NCI-H748 (cell line): ENCODE data around the gene PACSIN1.

Experiments
- DNase-seq: peaks from one replicate; lab custom pipeline; 2025; ENCODE audit not compliant: unreplicated experiment; lab: John Stamatoyannopoulos, UW

The PACSIN1 gene, protein sequence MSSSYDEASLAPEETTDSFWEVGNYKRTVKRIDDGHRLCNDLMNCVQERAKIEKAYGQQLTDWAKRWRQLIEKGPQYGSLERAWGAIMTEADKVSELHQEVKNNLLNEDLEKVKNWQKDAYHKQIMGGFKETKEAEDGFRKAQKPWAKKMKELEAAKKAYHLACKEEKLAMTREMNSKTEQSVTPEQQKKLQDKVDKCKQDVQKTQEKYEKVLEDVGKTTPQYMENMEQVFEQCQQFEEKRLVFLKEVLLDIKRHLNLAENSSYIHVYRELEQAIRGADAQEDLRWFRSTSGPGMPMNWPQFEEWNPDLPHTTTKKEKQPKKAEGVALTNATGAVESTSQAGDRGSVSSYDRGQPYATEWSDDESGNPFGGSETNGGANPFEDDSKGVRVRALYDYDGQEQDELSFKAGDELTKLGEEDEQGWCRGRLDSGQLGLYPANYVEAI

DNA sequence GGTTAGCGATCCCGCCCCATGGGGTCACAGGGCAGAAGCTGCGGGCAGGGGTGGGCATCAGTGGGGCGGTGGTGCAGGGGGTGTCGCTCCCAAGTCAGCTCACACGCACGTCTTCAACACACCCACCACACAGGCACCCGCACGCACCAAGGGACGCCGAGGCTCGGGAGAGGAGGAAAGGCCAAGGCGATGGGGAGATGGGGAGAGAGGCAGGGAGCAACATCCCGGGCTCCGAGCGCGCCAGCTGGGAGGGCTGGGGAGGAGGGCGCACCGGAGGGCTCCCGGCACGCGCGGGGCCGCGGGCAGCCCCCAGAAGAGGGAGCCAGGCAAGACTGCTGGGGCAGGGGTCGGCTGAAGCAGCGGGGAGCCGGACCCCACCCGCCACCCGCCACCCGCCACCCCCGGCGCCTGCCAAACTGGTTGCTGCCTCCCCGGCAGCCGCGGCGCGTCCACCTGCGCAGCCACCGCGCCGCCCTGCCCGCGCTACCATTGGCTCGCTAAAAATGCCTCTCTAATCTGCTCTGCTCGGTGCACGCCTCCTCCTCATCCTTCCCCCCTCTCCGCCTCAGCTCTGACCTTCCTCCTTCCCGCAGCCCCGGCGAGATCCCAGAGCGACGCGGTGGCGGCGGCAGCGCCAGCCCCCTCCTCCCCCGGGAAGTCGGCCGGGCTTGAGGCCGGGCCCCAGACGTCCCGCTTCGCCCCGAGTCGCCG, at the start of gene PACSIN1:
TSS of gene PACSIN1 (plus strand) at position 546 of the 711 bp plus-strand sequence. CDS start 60,230 bp downstream, outside the sequence.
- DNase-seq = peak; percentile 79

DNA sequence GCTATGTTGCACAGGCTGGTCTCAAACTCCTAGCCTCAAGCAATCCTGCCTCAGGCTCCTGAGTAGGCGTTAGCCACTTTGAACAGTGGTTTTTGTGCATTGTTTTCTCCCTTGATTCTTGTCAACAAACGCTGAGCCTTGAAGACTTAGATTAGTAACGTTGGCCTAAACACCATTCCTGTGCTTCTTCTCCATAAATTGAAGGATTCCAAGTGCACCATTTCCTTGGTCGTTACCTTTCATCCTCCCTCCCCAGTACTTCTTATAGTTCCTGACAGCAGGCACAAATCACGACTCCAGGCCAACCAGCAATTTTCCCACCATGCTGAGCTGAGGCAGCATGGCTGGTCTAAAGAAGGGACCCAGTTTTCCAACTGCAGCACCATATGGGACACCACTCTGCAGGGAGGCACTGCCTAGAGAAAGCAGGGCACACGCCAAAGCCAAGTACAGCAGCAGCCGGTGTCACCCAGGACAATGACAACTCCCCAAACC, 49.0 kb upstream of the PACSIN1 start:
- no peak for DNase-seq

DNA sequence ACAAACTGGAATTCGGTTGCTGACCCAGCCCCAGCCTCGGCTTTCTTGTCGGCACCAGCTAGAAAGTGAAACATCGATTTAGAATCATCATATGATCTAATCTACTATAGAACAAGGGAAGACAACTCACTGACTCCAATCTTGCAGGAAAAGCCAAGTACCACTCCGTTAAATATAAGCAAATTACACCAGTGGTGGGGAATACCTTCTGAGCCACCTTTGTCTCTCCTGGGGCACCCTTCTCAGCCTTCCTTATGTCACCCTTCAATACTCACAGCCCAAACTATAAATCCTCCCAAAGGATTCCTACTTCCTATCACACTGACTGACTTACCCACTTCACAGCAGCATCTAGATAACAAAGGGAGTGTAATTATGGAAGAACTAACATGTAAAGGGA, 47.5 kb upstream of the PACSIN1 start:
- DNase-seq = no peak

DNA sequence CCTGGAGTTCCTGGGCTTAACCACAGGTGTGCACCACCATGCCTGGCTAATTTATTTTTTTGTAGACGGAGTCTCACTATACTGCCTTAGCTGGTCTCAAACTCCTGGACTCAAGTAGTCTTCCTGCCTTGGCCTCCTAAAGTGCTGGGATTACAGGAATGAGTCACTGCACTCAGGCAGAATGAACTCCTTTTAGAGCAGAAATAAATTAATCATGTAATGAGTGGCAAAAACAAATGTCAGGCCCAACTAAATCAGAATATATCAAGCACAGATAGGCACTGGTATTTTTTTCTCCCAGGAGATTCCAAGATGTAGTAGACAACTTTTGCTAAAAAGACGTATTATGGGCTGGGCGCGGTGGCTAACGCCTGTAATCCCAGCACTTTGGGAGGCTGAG, 42.6 kb upstream of the PACSIN1 start:
- no peak for DNase-seq

DNA sequence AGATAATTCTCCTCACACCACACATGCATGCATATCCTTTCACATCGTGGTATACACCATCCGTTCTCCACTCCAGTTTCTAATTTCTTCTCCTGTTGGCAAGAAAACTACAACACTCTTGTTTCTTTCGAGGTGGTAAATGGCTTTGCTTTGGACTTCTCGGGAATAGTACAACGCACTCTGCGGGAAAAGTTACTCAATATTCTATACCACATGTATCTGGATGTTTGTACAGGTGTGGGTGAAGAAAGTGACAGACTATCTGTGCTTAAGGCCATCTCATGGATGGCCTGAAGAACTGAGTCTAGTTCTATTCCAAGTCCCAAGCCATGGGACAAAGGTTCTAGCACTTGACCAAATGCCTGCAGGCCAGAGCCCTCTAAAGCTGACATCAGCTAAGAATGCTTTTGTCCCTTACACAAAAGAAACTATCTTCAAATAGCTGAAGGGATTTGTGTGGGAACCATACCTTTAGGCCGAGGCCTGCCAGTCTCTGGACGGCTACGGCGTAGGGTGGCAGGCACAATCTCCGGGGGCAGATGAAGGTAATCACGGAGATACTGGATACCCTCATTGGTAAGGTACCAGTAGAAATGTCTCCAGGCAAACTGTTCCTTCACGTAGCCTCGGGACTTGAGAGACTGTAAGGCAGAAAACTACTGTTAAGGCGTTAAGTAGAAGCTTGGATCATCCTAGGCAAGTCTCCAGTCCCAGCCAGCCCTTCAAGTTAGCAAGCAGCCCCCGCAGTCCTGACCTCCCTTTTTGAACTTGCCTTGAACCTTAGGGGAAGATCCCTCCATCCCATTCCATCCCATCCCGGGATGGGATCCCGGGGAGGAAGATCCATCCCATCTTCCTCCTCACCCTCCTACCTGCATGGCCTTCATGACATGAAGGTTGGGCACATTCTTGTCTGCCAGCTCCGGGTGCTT, 41.4 kb upstream of the PACSIN1 start:
- DNase-seq = no peak

DNA sequence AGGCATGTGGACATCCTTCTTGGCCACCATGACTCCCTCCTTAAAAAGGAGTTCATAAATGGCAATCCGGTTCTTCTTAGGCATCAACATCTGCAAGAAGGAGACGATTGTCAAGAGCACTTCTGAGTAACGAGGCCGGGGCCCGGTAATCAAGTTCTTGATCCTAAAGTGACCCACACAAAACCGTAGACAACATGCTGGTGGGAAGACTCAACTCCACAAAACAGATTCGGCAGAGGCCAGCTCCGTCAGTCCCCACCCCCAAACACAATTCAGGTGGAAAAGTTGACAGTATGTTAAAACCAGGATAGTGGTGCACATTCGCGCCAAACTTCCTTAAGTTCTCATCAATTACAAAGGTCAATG, 40.8 kb upstream of the PACSIN1 start:
- DNase-seq = no peak

DNA sequence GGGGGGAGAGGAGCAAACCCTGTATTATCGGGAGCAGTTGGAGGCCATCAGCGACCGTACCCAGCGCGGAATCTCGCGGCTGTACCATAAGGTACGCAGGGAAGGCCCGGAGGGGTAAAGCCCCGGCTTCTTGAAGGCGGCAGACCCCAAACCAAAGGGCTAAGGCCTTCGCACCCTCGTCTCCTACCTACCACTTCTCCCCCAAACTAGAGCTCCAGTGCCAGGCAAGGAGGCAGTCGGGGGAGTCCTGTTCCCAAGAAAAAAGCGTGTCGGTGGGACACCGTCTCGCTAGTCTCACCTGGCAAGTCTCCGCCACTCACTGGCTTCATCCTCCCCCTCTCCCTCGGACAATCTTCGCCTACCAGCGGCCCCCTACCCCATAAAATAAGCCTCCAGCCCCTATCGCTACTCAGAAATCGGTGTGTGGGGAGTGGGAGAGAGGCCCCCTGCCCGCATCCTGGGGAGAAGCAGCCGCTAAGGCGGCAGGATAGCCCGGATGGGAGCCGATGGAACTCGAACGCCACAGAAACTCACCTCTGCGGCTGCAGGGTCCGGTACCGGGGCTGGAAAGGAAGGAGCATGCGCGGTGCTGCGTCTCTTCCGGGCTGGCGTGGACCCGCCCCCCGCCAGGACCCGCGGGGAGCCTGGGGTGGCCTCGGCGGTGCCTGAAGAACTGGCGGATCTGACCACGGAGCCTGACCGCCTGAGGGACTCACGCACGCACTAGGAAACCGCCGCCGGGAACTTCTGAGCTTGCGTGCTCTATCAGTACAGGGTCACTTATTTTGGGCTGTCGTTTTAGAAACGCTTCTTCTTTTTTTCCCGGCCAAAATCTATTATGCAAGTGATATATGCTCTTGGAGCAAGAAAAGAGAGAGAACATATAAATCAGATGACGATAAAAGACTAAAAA, 40.1 kb upstream of the PACSIN1 start, which contains the start of gene RPS10:
TSS of gene RPS10 (minus strand) at position 572 of the 913 bp plus-strand sequence. CDS start 848 bp downstream, outside the sequence.
- DNase-seq = peak; percentile 96

DNA sequence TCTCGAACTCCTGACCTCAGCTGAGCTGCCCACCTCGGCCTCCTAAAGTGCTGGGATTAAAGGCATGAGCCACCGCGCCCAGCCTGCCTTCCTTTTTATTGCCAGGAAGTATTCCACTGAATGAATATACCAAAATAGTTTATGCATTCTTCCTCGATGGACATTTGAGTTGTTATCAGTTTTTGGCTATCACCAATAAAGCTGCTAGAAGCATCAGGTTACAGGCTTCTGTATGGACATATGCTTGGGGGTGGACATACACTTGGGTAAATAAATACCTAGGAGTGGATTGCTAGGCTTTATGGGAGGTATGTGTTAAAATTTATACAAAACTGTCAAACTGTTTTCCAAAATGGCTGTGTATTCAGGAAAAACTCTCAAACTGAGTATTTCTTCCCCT, 30.0 kb upstream of the PACSIN1 start:
- DNase-seq = no peak

DNA sequence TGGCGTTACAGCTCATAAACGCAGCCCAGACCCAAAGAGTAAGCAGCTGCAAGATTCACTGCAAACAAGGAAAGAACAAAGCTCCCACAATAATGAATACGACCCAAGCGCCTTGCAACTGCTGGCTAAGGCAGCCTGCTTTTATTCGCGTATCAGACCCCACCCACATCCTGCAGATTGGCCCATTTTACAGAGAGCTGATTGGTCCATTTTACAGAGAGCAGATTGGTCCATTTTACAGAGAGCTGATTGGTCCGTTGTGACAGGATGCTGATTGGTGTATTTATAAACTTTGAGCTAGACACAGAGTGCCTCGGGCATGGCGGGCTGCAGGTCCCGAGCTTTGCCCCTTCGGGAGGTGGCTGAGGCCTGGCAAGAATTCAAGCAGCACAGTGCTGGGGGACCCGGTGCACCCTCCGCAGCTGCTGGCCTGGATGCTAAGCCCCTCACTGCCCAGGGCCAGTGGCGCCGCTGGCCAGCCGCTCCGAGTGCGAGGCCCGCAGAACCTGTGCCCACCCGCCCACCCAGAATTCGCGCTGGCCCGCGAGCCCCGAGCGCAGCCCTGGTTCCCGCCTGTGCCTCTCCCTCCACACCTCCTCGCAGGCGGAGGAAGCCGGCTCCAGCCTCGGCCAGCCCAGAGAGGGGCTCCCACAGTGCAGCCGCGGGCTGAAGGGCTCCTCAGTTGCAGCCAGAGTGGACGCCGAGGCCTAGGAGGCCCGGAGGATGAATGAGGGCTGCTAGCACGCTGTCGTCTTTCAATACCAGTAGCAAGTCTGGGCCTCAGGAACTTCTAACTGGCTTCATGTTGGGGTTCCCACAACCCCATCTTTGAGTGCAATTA, 28.9 kb upstream of the PACSIN1 start:
- DNase-seq = peak; percentile 33

DNA sequence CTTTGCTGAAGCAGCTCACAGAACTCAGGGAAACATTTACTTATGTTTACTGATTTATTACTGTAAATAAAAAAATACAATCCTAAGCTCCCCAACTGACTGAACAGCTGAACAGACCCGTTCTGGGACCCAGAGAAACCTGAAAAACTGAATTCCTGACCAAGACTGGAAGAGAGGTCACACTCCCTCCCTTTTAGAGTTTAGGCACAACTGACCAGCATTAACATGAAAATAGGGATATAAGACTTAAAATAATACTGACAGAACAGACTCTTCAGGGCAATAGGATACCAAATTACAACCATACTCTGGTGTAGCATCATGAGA, 28.3 kb upstream of the PACSIN1 start:
- DNase-seq = no peak

DNA sequence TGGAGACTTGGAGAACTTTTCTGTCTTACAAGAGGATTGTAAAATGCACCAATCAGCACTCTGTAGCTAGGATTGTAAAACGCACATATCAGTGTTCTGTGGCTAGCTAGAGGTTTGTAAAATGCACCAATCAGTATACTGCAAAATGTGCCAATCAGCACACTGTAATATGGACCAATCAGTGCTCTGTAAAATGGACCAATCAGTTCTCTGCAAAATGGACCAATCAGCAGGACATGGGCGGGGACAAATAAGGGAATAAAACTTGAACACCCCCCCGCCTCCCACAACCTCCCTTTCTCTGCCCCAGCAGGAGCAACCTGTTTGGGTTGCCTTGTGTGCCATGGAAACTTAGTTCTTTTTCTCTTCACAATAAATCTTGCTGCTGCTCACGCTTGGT, 27.2 kb upstream of the PACSIN1 start:
- no peak for DNase-seq

DNA sequence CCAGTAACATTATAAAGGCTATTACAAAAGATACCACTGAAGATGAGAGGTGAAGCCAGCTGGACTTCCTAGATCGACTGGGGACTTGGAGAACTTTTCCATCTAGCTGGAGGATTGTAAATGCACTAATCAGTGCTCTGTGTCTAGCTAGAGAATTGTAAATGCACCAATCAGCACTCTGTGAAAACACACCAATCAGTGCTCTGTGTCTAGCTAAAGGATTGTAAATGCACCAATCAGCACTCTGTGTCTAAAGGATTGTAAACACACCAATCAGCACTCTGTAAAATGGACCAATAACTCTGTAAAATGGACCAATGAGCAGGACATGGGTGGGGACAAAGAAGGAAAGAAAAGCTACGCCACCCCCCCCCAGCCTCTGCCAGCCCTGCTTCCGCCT, 26.4 kb upstream of the PACSIN1 start:
- DNase-seq = no peak

DNA sequence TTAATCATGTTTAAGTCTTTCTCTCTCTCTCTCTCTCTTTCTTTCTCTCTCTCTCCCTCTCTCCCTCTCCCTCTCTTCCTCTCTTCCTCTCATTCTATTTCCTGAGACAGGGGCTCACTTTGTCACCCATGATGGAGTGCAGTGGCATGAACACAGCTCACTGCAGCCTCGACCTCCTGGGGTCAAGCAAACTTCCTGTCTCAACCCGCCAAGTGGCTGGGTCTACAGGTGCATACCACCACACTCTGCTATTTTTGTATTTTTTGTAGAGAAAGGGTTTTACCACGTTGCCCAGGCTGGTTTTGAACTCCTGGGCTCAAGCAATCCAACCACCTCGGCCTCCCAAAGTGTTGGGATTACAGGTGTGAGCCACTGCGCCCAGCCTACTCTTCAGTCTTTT, 24.4 kb upstream of the PACSIN1 start:
- no peak for DNase-seq

DNA sequence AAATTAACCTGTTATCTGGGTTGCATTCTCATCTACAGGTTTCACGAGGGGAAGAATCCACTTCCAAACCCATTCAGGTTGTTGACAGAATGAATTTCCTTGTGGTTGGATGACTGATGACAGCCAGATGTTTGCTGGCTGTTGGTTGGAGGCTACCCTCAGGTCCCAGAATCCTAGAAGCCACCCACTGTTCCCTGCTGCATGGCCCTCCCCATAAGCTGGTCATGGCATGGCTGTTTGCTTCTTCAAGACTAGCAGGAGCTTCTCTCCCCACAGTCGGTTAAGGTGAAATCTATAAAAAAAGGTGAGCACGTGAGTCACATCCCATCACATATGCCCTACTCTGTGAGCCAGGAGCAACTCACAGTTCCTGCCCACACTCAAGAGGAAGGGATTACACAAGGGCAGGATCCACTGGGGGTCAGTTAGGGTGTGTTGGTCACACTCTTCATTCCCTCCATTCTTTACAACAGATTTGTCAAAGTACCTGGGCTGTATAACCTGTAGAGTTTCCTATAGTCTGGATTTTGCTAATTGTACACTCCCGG, 20.5 kb upstream of the PACSIN1 start:
- no peak for DNase-seq

DNA sequence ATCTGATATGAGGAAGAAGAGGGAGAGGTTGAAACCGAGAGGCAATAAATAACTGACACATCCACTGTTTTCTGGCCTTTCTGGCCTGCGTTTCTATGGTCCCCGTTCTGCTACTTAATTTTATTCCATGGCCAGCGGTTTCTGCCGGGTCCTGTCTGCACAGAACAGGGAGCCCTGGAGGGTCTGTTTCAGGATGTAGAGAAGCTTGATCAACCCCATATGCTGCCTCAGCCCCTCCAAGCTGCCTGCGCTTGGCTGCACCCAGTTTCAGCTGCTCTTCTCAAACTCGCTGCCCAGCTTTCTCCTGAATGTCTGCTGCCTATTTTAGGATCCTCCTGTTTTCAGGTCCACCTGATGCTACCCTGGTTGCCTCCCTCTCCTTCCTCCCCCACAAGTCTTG, 18.5 kb upstream of the PACSIN1 start:
- no peak for DNase-seq

DNA sequence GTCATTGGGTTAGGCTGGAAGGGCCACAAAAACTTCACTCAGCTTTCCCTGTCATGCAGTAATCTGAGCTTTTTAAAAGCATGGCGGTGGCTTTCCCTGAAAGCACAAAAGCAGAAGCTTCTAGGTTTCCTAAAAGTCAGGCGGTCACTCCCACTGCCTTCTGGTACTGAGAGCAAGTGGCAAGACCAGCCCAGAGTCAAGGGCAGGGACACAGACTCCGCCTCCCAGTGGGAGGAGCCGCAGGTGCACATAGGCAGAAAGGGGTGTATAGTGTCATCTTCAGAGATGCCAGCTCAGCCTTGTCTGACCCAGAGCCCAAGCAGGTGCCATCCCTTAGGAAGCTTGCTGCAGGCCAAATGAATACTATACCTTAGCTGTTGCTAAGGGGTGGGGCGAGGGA, 18.0 kb upstream of the PACSIN1 start:
- DNase-seq = peak; percentile 36

DNA sequence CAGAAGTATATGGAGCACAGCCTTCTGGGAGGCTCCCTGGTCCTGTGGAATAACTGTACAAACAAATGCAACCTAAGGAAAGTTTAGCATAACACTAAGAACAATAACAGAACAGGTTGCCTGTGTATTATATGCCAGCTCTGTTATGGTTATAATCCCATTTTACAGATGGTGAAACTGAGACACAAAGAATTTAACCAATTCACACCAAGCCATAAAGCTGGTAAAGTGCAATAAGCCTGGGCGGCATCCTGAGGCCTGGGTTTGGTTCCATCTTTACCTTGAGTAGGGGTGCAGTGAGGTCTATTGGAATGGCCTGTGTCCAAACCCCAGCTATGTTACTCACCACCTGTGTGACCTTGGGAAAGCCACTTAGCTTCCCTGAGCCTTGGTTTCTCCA, 14.7 kb upstream of the PACSIN1 start:
- no peak for DNase-seq

DNA sequence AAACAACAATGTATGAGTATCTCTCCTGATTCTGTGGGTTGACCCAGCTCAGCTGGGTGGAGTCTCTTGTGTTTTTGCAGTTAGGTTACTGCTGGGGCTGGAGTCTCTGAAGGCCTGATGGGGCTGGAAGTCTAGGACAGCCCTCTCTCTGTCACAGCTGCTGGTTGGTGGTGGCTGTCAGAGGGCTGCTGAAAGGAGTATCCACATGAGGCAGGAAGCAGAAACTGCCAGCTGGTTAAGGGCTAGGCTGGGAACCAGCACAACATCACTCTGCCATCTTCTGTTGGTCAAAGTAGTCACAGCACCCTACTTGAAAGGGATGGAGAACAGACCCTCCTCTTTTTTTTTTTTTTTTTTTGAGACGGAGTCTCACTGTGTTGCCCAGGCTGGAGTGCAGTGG, 10.0 kb upstream of the PACSIN1 start:
- DNase-seq = no peak

DNA sequence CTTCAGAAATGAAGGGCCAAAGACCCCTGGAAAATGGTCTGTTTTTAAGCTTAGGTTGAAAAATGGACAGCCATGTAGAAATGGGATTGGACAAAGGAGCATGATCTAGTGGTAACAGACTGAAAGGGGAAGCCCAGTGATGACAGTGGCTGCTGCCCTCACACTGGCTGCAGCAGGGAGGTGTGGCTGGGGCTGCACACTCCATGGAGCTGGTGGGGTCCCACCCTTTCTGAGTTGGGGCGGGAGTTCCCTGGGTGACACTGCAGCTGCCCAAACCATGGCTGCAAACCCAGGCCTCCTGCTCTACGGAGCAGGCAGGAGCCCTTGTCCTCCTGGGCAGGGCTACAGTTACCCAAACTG, 8.5 kb upstream of the PACSIN1 start:
- no peak for DNase-seq
